Stimulated activated CD4-positive, alpha-beta T cell treated with anti-CD3 and anti-CD28 coated beads, Interleukin-15, amount 100 ng/mL, for 1 hour (primary cell): ENCODE data around the gene LINGO1.

Experiments
- DNase-seq, 2 donors: peaks; one replicate each; pipeline ENCODE4 v3.0.0-alpha.2; 2020; ENCODE audit warnings: low read depth in 1 of 2, low spot score in 1 of 2

Gene LINGO1

DNA sequence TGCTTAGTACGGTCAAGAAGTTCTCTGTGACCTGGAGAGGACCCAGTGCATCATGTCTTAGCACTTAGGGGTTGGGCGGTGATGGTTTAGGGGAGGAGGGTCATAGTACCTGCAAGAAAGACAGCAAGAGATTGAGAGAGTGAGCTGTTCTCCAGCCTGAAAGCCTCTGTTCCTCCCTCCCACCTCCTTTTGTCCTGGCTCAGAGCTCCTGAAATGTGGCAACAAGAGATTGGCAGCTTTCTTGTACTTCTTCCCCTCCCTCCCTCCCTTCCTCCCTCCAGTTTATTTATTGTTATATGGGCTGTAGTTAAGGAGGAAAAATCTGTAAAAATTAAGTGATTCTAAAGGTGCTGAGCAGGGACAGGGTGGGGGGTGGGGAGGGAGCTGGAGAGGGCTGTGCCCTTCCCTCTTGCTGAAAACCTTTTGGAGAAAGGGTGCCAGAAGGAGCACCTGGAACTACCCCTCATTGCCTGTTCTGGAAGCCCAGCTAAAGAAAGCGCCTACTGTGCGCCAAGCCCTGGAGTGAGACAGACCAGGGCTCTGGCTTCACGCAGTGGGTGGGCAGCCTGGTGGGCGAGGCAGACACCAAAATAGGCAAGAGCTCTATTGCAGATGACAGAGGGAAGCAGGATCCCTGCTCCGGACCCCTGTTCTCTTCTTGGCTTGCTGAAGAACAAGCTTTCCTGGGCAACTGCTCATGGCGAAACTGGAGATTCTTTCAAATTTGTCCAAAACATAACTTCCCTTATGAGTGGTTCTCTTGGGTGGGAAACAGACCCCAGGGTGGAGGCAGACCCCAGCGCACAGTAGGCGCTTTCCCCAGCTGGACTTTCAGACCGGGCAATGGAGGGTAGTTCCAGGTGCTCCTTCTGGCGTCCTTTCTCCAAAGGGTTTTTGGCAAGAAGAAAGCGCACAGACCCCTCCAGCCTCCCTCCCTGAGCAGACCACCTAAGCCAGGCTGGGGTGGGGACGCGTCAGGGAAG, 35.6 kb downstream of the LINGO1 start:
- no peak for DNase-seq

GRCh38 chr15:77595231-77595630, 37.5 kb downstream of the LINGO1 start:
- no peak for DNase-seq

DNA sequence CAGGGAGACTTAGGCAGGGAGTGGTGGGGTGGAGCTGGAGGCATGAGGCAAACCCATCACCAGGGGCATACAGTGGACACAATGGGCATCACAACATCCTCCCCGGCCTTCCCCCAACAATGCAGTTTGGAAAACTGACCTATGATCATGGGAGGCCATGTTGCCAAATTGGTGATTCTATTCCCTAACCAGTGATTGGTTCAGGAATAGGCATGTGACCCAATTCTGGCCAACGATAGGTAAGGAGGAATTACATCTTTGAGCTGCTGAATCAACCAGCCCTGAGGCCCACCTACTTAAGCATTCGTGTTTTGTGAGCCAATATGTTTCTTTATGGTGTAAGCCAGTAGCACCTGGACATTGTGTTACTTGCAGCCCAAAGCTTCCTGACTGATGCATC, 40.0 kb downstream of the LINGO1 start:
- no peak for DNase-seq

DNA sequence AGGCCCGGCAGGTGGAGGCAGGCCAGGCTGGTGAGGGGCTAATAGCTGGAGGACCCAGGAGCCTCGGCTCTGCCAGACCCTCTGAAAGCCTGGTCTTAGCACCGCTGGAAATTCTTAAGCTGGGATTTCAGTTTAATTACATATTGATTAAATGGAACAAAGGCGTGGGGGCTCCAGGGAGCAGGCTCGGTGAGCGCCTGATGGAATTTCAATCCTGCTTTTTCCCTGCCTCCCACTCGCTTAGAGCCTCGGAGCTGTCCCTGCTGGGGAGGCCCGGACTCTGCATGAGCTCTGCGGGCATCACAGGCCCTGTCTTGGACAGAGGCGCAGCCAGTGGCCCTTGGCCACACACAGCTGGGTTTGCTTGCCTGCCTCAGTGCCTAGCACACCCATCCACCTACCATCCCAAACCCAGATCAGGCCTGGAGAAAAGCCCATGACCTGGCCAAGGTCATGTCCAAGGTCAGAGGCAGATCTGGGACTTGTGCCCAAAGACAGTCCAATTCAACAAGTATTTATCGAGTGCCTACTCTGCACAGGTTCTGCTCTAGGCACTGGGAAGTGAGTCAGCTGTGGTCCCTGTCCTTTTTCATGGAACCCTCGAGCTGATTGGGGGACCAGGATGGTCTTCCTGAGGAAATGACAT, 40.6 kb downstream of the LINGO1 start:
- no peak for DNase-seq

GRCh38 chr15:77589839-77590238, 42.9 kb downstream of the LINGO1 start:
- DNase-seq, result no peak

DNA sequence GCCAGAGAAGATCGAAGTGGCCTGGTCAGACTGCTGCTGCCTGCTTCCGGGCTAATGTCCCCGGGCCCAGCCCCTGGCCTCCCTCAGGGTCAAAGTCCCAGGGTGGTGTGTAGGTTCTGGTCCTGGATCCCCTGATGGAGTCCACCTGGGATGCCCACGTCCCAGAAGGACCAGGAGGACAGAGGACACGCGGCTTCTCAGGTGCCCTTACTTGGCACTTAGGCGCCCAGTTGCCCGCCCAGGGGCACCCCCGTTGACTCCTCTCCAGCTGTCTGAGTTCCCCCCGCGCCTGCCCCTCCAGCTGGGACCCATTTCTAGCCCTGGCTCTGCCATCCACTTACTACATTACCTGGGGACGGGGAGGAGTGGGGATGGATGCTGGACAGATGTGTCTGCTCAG, 44.6 kb downstream of the LINGO1 start:
- no peak for DNase-seq

DNA sequence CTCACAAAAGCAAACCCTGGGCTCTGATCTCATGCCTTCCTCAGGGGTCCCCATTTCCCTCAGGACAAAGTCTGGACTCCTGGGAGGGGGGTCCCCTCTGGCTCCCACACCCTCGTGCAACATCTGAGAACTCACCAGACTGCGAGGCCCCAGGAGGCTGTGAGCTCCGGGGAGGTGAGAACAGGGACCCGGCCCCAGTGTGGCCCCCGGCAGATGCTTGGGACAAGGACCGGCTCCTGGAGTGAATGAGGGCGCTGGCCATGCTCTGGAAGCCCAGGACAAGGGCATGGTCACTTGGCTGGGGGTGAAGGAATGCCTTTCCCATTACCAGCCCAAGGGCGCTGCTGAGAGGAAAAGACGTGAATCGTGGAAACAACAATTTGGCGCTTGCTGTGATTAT, 48.0 kb downstream of the LINGO1 start:
- DNase-seq, result no peak

DNA sequence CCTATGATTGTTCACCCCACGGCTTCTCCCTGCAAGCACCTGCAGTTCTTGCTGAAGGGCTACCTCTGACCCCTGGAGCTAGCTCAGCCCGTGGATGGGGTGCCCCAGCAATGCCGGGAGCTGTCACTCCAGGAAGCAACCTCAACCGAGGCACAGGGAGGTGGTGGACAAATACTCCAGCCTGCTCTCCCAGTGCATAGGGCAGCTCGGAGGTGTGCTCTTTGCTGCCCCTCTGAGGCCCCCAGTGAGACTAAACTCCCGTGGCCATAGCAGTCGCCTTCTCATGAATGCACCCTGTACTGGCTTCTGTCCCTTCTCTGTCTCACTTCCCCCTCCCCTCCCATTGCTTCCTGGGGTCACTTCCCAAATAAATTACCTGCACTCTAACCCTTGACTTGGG, 48.5 kb downstream of the LINGO1 start:
- no peak for DNase-seq

- DNase-seq, result no peak
Measured at GRCh38 chr15:77582763-77583162, 49.9 kb downstream of the LINGO1 start.

- no peak for DNase-seq
Measured at GRCh38 chr15:77581896-77582569, 50.7 kb downstream of the LINGO1 start.

- DNase-seq, result no peak
Measured at GRCh38 chr15:77580996-77581682, 51.6 kb downstream of the LINGO1 start.

DNA sequence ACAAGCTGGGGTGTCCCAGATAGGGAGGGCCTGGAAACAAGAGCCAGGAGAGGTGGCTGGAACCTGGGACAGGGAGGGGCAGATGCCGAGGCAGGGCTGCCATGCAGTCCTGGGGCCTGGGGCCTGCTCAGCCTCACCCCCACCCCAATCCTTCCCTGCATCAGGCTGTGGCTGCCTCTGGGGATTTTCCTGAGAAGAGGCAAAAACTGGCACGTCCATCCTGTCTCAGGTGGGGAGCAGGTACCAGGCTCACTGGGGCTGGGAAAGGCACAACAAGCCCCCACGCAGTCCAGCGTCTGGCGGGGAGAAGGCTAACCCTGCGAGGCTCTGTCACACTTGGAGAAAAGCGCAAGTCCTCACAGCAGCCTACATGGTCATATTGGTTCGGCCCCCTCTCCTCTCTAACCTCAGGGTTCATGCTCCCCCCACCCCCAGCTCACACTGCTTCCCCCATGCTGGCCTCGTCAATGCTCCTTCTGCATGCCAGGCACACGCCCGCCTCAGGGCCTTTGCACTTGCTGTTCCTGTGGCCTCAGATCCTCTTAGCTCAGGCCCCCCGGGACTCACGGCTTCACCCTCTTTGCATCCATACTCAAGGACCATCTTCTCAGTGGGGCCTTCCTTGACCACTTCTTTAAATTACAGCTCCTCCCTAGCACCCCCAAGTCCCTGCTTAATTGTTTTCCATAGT, 53.1 kb downstream of the LINGO1 start:
- no peak for DNase-seq

GRCh38 chr15:77578641-77579372, 53.9 kb downstream of the LINGO1 start:
- no peak for DNase-seq

DNA sequence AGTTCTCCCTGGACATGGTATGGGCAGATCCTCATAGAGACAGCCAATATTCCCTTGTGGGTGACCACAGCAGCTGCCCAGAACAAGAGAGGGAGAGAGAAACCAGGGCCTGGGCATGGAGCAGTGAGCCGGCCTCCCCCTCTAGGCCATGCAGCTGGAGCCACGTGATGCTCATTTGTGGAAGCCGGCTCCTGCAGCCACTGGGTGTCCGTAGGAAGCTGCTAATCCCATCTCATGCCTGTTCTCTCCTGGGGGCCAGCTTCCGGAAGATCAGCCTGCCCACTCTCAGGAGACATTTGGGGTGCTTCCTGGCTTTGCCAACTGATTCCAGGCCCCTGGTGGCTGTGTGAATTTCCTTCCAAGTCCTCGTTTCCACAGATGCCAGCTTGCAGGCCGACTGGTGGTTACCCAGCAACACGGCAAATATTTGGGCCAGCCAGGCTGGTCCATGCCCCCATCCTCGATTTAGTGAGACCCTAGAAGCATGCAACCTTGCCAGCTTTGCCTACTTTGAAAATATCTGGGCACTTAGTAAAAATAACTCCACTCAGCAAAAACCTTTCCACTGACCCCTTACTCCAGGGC, 55.3 kb downstream of the LINGO1 start:
- no peak for DNase-seq

DNA sequence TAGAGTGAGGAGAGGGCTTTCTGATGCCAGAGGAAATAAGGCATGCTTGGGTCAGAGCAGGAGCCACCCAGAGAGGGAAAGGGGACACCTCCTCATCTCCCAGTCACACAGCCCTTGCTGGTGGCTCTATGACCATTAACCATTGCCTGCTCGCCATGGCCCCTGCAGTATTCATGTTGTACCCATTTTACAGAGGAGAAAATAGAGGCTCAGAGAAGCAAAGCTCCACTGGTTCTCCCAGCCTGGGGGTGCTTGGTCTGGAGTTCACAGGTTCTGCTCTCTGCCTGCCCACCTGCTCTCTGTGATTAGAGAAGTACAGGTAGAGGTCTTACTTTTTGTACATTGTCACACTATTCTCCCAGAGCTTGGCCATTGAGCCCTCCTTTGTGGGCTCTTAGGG, 56.2 kb downstream of the LINGO1 start:
- no peak for DNase-seq

DNA sequence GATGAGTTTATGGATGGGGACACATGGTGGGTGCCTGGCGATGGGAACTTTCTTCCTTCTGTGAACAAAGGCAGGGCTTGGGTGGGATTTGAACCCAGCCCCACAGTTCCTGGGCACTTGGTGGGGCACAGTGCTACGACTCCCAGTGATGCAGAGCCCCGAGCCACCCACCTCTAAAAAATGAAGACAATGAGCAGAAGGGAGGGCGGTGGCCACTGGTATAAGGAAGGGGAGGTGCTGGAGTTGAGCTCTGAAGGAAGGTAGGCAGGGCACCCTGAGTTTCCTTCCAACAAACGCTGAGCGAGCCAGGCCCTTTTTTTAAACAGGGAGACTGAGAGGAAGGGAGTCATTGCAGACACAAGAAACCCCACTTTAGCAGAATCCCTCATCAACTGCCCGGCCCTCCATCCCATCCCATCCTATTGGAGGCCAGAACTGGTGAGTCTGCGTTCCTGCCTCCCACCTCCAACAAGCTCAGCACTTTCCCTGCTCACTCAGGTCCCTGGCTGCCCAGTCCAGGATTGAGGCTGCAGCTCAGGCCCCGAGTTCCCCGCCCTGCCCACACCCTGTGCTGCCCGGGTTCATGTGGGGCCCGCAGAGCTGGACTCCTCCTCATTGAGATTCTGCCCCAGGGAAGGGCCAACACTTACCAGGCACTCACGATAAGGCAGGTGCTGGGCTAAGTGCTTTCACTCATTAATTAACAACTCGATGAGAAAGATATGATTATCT, 57.3 kb downstream of the LINGO1 start:
- DNase-seq, result no peak

- DNase-seq, result no peak
Measured at GRCh38 chr15:77574521-77575202, 58.0 kb downstream of the LINGO1 start.

DNA sequence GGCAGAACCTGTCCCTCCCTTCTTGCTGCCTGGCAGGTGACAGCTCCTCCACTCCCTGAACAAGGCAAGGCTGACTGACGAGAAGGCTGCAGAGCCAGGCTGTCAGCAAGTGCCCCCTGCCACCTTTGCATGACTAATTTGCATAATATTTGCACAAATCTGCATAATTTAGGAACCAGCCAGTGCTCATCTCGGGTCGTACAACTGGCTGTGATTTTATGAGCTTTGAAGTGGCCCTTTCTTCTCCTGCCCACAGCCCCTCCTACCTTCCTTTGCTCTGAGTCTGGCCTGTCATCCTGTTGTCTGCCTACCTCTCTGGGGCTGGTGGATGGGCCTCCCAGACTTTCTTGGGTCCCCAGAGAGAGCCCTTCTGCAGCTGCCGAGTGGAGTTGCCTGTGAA, 58.9 kb downstream of the LINGO1 start:
- DNase-seq, result no peak
